PC-3 (cell line): ENCODE results near the gene PTPRN2. TPM values are rescaled to one million over a fixed set of nuclear protein-coding genes. Genes with fewer than 3 reads are reported as not detected.

Experiments
- ATAC-seq: fragments of 200-7000 bp; cut with Tn5 transposase; 2 replicates; pipeline ENCODE4 v1.9.1; 2020; ENCODE audit warnings: mild to moderate bottlenecking, moderate library complexity
- BruUV-seq: library from RNA; stranded (reverse); fragments of 400-500 nt; replicated peaks from 2 replicates; lab custom pipeline; 2021; lab: Mats Ljungman, UMichigan
- CTCF ChIA-PET: fragments of 300-600 bp; sonication (Branson Sonifier 250); formaldehyde crosslinking; loops from one replicate; lab custom pipeline; 2022; ENCODE audit warnings: antibody characterized with exemption; lab: Charles Lee
- POLR2A ChIA-PET: fragments of 300-600 bp; sonication (Branson Sonifier 250); formaldehyde crosslinking; loops from one replicate; lab custom pipeline; 2022; ENCODE audit warnings: antibody characterized with exemption; ENCODE audit not compliant: unreplicated experiment; lab: Charles Lee
- DNase-seq: peaks from one replicate; pipeline ENCODE4 v3.0.0-alpha.2; 2015
- H2AFZ ChIP-seq: fragments of 300-600 bp; sonication (generic); 2 replicates; pipeline ENCODE4 v1.6.0; 2016; ENCODE audit warnings: antibody characterized with exemption, low read length
- H3F3A ChIP-seq: fragments of 300-600 bp; sonication (generic); one replicate; pipeline ENCODE4 v1.6.0; 2017; ENCODE audit warnings: antibody characterized with exemption, low read length, control low read depth, mild to moderate bottlenecking; ENCODE audit not compliant: unreplicated experiment
- H3K27ac ChIP-seq: fragments of 300-600 bp; sonication (generic); 2 replicates; pipeline ENCODE4 v1.5.1; 2016; ENCODE audit warnings: mild to moderate bottlenecking, low read length
- H3K27me3 ChIP-seq: fragments of 300-600 bp; sonication (generic); 2 replicates; pipeline ENCODE4 v1.6.1; 2016; ENCODE audit warnings: low read length, mixed read lengths
- H3K36me3 ChIP-seq: fragments of 300-600 bp; sonication (generic); 2 replicates; pipeline ENCODE4 v1.6.1; 2016; ENCODE audit warnings: low read depth, mixed run types, low read length, mixed read lengths
- H3K4me1 ChIP-seq: fragments of 300-600 bp; sonication (generic); 2 replicates; pipeline ENCODE4 v1.5.1; 2016; ENCODE audit warnings: low read length; ENCODE audit not compliant: insufficient read depth
- H3K4me2 ChIP-seq: fragments of 300-600 bp; sonication (generic); 2 replicates; pipeline ENCODE4 v1.6.0; 2016; ENCODE audit warnings: low read length
- H3K4me3 ChIP-seq: fragments of 300-600 bp; sonication (generic); 2 replicates; pipeline ENCODE4 v1.5.1; 2016; ENCODE audit warnings: mild to moderate bottlenecking, low read length, mixed read lengths
- H3K79me2 ChIP-seq: fragments of 300-600 bp; sonication (generic); 2 replicates; pipeline ENCODE4 v1.6.1; 2017; ENCODE audit warnings: low read length, mixed read lengths
- H3K9ac ChIP-seq: fragments of 300-600 bp; sonication (generic); 2 replicates; pipeline ENCODE4 v1.6.0; 2016; ENCODE audit warnings: mild to moderate bottlenecking, low read length
- H3K9me2 ChIP-seq: fragments of 300-600 bp; sonication (generic); replicated peaks from 2 replicates; pipeline ENCODE4 v1.6.1; 2016; ENCODE audit warnings: mixed run types, low read length, mixed read lengths
- H3K9me3 ChIP-seq: fragments of 300-600 bp; sonication (generic); 2 replicates; pipeline ENCODE4 v1.6.1; 2016; ENCODE audit warnings: low read length, mixed read lengths
- H4K20me1 ChIP-seq: fragments of 300-600 bp; sonication (generic); 2 replicates; pipeline ENCODE4 v1.6.1; 2016; ENCODE audit warnings: low read length, mixed read lengths
- CTCF ChIP-seq: fragments of 300-600 bp; sonication (generic); conservative IDR thresholded peaks from 2 replicates; pipeline ENCODE4 v1.5.1; 2017; ENCODE audit warnings: antibody characterized with exemption, low read depth, mild to moderate bottlenecking, low read length
- EZH2 ChIP-seq: fragments of 300-600 bp; sonication (generic); IDR thresholded peaks from one replicate; pipeline ENCODE4 v1.6.1; 2017; ENCODE audit warnings: antibody characterized with exemption, mild to moderate bottlenecking, low read length; ENCODE audit not compliant: unreplicated experiment
- EZH2phosphoT487 ChIP-seq: fragments of 300-600 bp; sonication (generic); IDR thresholded peaks from 2 replicates; pipeline ENCODE4 v1.6.1; 2018; ENCODE audit warnings: mild to moderate bottlenecking, antibody characterized with exemption, low read length, borderline replicate concordance
- intact Hi-C: fragments of 100-400 bp; cut with micrococcal nuclease; formaldehyde crosslinking; loops from 2 replicates; pipeline ENCODE4 v1.9.0; 2023
- total RNA-seq: library from RNA; depleted of rRNA; stranded (reverse); fragments of >200 nt; gene quantifications from 2 replicates; pipeline ENCODE4 v1.2.3, GENCODE V29; 2014

The PTPRN2 gene
- total RNA-seq, 1 experiment from 2014 or later: 3.2 TPM

GRCh38 chr7:157824819-157825121 lies 762.9 kb downstream of the PTPRN2 start:
- POLR2A ChIA-PET: interaction anchor here (0.6 kb wide), 1 partner anchor 17 kb away, joined by 3 read pairs; no protein-coding TSS in a partner anchor
- H2AFZ ChIP-seq: no peak overlapping the region
- H3K4me2 ChIP-seq: no peak overlapping the region
- H4K20me1 ChIP-seq: no peaks in the 10 kb centered on the region
- no peak for TF ChIP-seq EZH2
- no peak for TF ChIP-seq EZH2phosphoT487
- no peak for TF ChIP-seq CTCF
- CTCF ChIA-PET: no interaction called here
- H3K9me2 ChIP-seq: no peaks in the 10 kb centered on the region
- H3K36me3 ChIP-seq: no peaks in the 10 kb centered on the region
- H3K4me3 ChIP-seq: no peak overlapping the region
- H3K9me3 ChIP-seq: no peaks in the 10 kb centered on the region
- H3K27me3 ChIP-seq: no peaks in the 10 kb centered on the region
- H3K79me2 ChIP-seq: no peaks in the 10 kb centered on the region
- DNase-seq (no peak), ATAC-seq (no peak)
- no TSS peak for BruUV-seq
- no peaks in the 10 kb centered on the region for H3K4me1 ChIP-seq
- H3K9ac ChIP-seq: no peak overlapping the region
- H3F3A ChIP-seq: no peaks in the 10 kb centered on the region
- intact Hi-C loops: no loop called here
- no peak overlapping the region for H3K27ac ChIP-seq

GRCh38 chr7:157824011-157824818 lies 763.4 kb downstream of the PTPRN2 start:
- Histone ChIP-seq H3F3A (no peaks in the 10 kb centered on the region), H3K9me2 (no peaks in the 10 kb centered on the region), H3K9me3 (no peaks in the 10 kb centered on the region), H4K20me1 (no peaks in the 10 kb centered on the region), H3K79me2 (no peaks in the 10 kb centered on the region), H3K4me3 (no peak overlapping the region), H2AFZ (no peak overlapping the region), H3K9ac (no peak overlapping the region), H3K36me3 (no peaks in the 10 kb centered on the region), H3K4me1 (no peaks in the 10 kb centered on the region), H3K4me2 (no peak overlapping the region), H3K27me3 (no peaks in the 10 kb centered on the region), H3K27ac (no peak overlapping the region)
- intact Hi-C loops: no loop called here
- ATAC-seq (no peak), DNase-seq (no peak)
- ChIA-PET POLR2A (no interaction called here), CTCF (no interaction called here)
- BruUV-seq: no TSS peak
- TF ChIP-seq CTCF (no peak), EZH2 (no peak), EZH2phosphoT487 (no peak)

- Histone ChIP-seq H3K4me3 (no peak overlapping the region), H2AFZ (no peak overlapping the region), H3K9me2 (no peaks in the 10 kb centered on the region), H4K20me1 (no peaks in the 10 kb centered on the region), H3K27me3 (no peaks in the 10 kb centered on the region), H3K4me2 (no peak overlapping the region), H3K4me1 (no peaks in the 10 kb centered on the region), H3K36me3 (no peaks in the 10 kb centered on the region), H3K27ac (no peak overlapping the region), H3F3A (no peaks in the 10 kb centered on the region), H3K79me2 (no peaks in the 10 kb centered on the region), H3K9me3 (no peaks in the 10 kb centered on the region), H3K9ac (no peak overlapping the region)
- TF ChIP-seq EZH2 (no peak), EZH2phosphoT487 (no peak), CTCF (no peak)
- DNase-seq: no peak
- ChIA-PET CTCF (no interaction called here), POLR2A (no interaction called here)
- intact Hi-C loops: no loop called here
- ATAC-seq: no peak
- BruUV-seq: no TSS peak
Observed at GRCh38 chr7:157822688-157823031, 765.0 kb downstream of the PTPRN2 start.
